ENCODE data around the gene CTCFL.

DNA sequence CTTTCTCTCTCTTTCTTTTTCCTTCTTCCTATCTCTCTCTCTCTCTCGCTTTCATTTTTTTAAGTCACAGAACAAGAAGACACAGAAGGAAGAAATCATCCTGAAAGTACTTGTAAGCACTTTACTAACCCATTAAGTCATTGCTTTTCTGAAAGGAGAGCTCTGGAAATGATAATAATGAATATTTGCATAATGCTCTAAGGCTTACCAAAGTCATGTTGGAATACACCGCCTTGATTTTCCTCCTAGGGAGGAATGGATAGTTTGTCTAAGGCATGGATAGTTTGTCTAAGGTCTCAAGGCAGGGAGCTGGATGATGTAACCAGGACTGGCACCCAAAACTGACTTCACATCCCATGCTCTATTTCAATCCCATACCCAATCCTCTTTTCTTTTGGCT lies 12.9 kb upstream of the CTCFL start:
- TF ChIP-seq, protein P1, sequence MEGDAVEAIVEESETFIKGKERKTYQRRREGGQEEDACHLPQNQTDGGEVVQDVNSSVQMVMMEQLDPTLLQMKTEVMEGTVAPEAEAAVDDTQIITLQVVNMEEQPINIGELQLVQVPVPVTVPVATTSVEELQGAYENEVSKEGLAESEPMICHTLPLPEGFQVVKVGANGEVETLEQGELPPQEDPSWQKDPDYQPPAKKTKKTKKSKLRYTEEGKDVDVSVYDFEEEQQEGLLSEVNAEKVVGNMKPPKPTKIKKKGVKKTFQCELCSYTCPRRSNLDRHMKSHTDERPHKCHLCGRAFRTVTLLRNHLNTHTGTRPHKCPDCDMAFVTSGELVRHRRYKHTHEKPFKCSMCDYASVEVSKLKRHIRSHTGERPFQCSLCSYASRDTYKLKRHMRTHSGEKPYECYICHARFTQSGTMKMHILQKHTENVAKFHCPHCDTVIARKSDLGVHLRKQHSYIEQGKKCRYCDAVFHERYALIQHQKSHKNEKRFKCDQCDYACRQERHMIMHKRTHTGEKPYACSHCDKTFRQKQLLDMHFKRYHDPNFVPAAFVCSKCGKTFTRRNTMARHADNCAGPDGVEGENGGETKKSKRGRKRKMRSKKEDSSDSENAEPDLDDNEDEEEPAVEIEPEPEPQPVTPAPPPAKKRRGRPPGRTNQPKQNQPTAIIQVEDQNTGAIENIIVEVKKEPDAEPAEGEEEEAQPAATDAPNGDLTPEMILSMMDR (IDR thresholded peaks at IDR 0.05) = no peak
- TF ChIP-seq POLR2A (IDR thresholded peaks at IDR 0.05) = no peak

Measured in lower leg skin (tissue), 3 donors.